Skin of body (tissue), 2 donors: ENCODE data around the gene SLC35E4. TPM values are rescaled to one million over a fixed set of nuclear protein-coding genes. Genes with fewer than 3 reads are reported as not detected.
"Not testable (repeated sequence)": the region's sequence is repeated elsewhere in the genome, so short reads cannot be mapped to it uniquely, and the experiment has no call there.

Experiments used
- DNase-seq: peaks from one replicate; lab custom pipeline; 2025; lab: John Stamatoyannopoulos, UW
- total RNA-seq: library from RNA; depleted of rRNA; stranded (reverse); fragments of >200 nt; gene quantifications from one replicate; pipeline ENCODE4 v1.2.3, GENCODE V29; 2014

The SLC35E4 gene
- total RNA-seq, 1 donor from 2014 or later: 2.8 TPM

GRCh38 chr22:30610299-30610698 lies 25.3 kb upstream of the SLC35E4 start:
- no peak for DNase-seq

- no peak for DNase-seq
These were observed 24.4 kb upstream of the SLC35E4 start for GRCh38 chr22:30611197-30611596.

- no peak for DNase-seq
These were observed 22.8 kb upstream of the SLC35E4 start for GRCh38 chr22:30612789-30613188.

- DNase-seq: no peak
These were observed 21.3 kb upstream of the SLC35E4 start for GRCh38 chr22:30614268-30614667.

GRCh38 chr22:30614879-30615278 lies 20.7 kb upstream of the SLC35E4 start:
- no peak for DNase-seq

- no peak for DNase-seq
These were observed 20.0 kb upstream of the SLC35E4 start for GRCh38 chr22:30615543-30615954.

- no peak for DNase-seq
These were observed 17.8 kb upstream of the SLC35E4 start for GRCh38 chr22:30617819-30618218.

GRCh38 chr22:30619909-30620308 lies 15.7 kb upstream of the SLC35E4 start:
- not testable (repeated sequence) for DNase-seq

- DNase-seq: no peak
These were observed 9.2 kb upstream of the SLC35E4 start for GRCh38 chr22:30626413-30626812.

- no peak for DNase-seq
These were observed 8.1 kb upstream of the SLC35E4 start for GRCh38 chr22:30627471-30627870.

GRCh38 chr22:30628491-30628890 lies 7.1 kb upstream of the SLC35E4 start:
- no peak for DNase-seq

- not testable (repeated sequence) for DNase-seq
These were observed 4.1 kb upstream of the SLC35E4 start for GRCh38 chr22:30631469-30631868.

- DNase-seq: peak; percentile 75
These were observed 929 bp upstream of the SLC35E4 start for GRCh38 chr22:30634471-30635233.

- no peak for DNase-seq
These were observed 871 bp downstream of the SLC35E4 start for GRCh38 chr22:30636226-30637077.

GRCh38 chr22:30637701-30638114 lies 2.1 kb downstream of the SLC35E4 start:
- no peak for DNase-seq

- no peak for DNase-seq
These were observed 4.8 kb downstream of the SLC35E4 start for GRCh38 chr22:30640361-30640760.

- no peak for DNase-seq
These were observed 5.4 kb downstream of the SLC35E4 start for GRCh38 chr22:30640839-30641430.

GRCh38 chr22:30643055-30643875 lies 7.7 kb downstream of the SLC35E4 start:
- no peak for DNase-seq

GRCh38 chr22:30646518-30647160 lies 11.1 kb downstream of the SLC35E4 start:
- DNase-seq: no peak

- no peak for DNase-seq
These were observed 12.0 kb downstream of the SLC35E4 start for GRCh38 chr22:30647536-30647935.

- no peak for DNase-seq
These were observed 13.2 kb downstream of the SLC35E4 start for GRCh38 chr22:30648825-30649224.
